Endothelial cell of hepatic sinusoid (primary cell): ENCODE measurements around the gene CIZ1.

Experiments used
- in situ Hi-C: cut with HindIII; loops from 2 replicates; pipeline ENCODE4 v1.10.0; 2017; ENCODE audit warnings: low sequenced_read_pairs

Gene CIZ1

DNA sequence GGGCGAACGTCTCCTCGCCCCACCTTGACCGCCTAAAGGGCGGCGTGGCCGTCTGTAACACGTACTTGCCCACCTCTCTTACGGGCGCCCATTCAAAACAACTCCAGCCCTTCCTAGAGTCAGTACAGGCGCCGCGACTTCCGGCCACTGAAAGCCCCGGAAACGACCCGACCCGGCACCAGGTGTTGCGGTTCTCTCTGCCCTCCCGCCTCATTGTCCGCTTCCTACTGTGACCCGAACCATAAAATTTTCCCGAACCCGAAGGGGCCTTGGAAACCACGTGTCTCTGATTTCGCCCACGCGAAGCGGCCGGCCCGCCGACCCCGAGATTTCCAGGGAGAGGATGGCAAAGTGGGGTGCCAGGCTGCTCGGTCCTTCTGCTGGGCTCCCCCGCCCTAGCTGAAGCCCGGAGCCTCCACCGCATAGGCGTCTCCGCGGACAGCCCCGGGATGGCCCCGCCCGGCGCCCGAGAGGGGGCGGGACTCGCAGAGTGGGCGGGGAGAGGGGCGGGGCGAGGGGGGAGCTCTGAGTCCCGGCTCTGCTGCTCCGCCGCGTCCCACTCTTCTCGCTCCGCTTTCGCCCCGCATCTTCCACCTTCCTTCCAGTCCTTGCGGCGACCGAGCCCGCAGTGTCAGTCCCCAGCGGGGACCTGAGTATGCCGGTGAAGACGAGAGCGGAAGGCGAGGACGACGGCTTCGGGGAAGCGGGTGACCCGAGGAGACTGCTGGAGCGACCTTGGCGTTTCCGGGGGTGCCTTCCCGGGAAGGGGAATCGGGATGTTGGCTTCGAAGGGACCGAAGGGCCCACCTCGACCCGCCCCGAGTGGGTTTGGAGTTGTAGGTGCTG, 63.2 kb downstream of the CIZ1 start:
- in situ Hi-C loops, result no loop called here

DNA sequence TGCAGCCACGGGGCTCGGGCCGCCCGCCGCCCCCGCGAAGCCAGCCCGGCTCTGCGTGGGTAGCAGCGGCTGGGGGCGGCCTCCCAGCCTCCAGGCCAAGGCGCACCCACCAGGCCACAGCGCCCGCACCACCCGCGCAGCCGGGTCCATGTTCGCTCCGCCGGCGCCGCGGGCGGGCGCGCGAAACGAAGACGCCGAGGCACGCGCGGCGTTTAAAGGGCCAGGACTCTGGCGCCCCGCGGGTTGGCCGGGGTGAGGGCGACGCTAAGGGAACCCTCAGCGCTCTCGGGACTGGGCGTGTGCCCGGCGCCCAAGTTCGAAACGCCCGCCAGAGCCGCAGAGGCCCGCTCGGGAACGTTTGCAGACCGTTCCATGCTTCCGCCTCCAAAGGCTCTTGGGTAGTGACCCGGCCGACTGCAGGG, 63.8 kb downstream of the CIZ1 start, which contains the start of gene PTGES2:
Gene PTGES2 (minus strand): TSS at position 162 of the 422 bp plus-strand sequence. CDS start 12 bp downstream, at position 150.
- in situ Hi-C loops, result no loop called here

DNA sequence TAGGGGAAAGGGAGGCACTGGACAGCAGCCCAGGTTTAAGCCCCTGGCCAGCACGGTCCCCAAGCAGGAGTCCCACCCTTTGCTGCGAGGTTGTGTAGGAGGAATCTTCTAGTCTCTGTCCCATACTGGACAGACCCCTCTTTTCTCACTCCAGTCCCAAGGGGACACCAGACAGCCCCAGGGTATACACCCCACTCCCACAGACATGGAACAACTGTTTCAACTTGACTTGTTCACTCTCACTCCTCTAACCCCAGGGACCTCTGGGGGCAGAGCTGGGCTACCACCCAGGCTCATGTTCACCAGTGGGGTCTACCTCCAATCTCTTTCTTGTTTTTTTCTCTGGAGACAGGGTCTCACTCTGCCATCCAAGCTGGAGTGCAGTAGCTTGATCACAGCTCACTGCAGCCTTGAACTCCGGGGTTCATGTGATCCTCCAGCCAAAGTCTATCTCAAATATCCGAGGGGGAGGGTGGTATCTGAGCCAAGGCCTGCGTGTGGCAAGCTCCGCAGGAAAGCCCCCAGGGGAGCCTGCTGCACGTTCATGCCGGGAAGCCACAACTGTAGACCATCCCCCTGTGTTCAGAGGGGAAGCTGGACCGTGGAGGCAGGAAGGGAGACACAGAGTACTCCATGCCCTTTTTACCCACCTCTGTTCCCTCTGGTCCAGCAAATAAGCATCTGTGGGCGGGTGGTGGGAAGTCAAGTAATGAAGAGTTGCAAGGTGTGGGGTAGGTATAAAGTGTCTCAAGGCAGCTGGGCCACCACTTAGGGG, 65.6 kb downstream of the CIZ1 start:
- in situ Hi-C loops, result no loop called here

DNA sequence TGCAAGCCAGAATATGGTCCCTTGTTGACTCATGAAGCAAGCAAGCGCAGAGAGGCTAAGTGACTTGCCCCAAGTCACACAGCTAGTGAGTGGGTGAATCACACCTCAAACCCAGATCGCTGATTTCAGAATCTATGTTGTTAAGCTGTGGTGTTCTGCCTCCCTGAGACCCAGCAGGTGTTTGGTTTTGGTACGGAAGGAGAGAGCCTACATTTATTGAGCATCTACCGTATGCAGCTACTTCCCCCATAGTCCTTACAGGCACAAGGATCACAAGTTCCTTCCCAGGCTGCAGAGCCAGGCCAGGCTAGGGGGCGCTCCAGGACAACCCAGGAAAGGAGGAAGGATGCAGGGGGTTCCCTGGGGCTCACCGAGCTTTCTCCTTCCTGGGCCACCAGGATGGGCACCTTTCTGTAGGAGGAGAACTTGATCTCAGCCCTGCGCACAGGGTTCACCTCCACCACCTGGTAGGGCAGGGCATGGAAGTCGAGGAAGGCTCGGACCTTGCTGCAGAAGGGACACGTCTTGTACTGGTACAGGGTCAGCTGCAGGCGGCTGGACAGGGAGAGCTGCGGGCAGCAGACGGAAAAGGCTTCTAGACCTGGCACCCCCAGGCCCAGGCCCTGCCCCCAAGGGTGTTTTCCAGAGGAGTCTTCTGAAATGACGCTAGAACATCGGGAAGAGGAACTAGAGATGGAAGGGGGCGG, 66.3 kb downstream of the CIZ1 start:
- in situ Hi-C loops, result no loop called here

DNA sequence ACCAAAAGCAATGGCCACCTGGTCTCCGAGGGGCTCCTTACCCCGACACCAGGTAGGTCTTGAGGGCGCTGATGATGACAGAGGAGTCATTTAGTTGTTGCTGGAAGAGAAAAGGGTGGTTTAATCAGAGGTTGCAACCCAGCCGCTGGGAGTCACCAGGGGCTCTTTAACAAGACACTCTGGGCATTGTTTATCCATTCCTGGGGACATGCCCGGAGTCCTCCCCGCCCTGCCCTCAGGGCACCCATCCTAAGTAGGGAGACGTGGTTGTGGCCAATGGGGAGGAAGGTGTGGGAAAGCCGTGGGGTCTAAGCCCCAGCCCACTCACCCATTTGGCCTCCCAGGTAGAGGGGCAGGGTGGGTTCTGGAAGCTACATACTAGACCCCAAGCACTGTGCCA, 66.9 kb downstream of the CIZ1 start:
- in situ Hi-C loops, result no loop called here

DNA sequence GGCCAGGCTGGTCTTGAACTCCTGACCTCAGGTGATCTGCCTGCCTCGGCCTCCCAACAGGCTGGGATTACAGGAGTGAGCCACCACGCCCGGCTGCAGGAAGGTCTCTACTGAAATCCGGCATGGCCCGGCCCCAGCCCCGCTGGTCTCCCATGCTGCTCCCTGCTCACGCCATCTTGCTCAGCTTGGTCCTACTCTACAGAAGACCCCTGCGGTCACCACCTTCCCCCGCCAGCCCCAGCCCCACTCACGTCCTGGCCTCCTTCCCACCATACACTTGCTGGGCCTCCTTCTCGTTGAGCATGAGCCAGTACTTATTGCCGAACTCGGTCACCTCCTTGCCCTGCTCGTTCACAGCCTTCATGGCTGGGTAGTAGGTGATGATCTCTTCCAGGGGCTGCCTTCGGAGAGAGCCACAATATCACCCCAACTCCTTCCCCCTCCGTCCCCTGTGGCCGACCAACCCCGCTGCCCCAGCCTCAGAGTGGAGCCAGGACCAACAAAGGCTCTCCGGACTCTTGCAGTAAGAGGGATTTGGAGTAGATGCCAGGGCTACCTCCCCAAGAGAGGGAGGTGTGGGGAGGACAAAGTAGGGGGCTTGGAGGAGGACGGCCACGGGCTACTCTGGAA, 67.8 kb downstream of the CIZ1 start:
- in situ Hi-C loops, result no loop called here

DNA sequence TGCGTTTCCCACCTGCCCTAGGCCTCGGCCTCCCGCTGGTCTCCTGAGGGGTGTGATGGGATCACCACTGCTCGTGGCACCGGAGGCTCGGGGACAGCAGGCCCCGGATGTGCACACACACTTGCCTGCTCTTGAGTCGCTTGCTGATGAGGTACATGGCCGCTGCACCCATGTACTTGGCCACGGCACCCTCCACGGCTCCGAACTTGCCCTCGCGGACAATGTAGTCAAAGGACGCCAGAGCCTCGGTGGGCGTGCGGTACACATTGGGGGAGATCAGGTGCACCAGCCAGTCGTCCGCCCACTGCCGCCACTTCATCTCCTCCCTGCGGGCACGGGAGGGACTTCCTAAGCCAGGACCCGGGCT, 68.6 kb downstream of the CIZ1 start:
- in situ Hi-C loops, result no loop called here

DNA sequence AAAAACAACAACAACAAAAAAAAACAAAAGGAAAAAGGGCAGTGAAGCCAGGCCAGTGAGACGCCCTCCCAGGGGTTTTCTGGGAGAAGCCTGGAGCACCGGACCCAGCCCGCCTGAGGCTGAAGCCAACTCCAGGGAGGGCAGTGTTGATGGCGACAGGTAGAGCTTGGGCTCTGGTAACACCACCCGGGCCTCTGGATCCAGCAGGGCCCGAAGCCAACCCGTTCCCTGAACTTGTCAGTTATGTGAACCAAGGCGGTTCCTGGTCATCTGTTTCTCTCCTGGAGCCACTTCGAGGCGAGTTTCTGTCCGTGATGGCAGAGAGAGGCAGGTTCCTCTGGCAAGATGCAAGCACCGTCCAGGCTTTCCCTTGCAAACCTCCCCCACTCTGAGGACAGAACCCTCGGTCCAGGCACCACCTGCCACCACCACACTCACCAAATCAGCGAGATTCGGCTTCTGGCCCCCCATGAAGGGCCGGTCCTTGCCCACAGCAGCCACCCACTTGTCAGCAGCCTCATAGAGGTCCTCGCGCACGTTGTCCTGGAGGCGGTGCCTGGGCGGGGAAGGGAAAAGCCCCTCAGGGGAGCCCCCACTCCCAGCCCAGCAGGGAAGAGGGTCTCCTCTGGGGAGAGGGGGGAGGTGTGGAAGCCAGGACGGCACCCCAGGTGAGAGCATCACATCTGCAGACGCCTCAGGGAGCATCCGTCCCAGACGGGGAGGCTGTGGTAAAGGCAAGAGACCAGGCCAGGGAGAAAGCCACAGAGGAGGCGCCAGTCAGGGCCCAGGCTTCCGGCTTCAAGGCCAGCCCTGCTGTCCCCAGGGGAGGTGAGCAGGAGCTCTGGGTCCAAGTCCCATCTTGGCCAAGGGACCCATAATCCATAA, 69.2 kb downstream of the CIZ1 start:
- in situ Hi-C loops, result no loop called here

DNA sequence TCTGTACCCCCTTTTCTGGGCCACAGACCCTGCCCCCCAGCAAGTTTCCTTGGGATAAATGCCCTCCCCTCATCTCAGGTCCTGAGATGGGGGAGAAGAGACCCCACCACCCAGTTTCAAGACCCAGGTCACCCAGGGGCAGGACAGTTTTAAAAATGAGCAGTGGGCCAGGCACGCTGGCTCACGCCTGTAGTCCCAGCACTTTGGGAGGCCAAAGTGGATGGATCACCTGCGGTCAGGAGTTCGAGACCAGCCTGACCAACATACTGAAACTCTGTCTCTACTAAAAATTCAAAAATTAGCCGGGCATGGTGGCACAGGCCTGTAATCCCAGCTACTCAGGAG, 69.9 kb downstream of the CIZ1 start:
- in situ Hi-C loops, result no loop called here

DNA sequence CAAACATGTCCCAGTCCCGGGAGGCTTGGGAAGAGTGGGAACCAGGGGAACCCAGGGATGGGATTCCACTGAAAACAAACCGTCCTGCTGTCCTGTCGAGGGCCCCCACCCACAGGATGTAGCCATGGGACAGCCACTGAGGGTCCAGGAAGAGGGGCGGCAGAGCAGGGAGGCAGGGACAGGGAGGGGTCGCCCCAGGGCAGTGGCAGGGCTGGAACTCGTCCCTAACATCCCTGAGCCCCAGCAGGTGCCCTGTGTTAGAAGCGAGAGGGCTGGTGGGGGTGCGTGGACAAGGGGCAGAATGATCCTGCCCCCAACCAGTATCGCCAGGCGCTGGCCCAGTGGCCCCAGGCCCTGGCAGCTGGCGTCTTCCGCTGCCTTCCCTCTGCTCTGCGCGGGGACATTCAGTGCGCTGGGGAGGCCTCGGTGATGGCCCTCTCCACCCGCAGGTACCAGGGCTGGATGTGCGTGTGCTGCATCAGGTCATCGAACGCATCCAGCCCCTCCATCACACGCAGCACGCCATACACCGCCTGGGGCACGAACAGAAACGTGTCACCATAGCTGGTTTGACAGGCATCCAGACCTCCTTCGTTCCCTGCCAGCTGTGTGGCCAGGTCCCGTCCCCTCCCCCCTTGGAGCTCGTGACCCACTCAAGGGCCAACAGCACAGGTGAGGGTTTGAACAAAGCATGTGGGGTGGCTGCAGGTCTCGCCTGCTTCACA, 70.5 kb downstream of the CIZ1 start:
- in situ Hi-C loops, result no loop called here

DNA sequence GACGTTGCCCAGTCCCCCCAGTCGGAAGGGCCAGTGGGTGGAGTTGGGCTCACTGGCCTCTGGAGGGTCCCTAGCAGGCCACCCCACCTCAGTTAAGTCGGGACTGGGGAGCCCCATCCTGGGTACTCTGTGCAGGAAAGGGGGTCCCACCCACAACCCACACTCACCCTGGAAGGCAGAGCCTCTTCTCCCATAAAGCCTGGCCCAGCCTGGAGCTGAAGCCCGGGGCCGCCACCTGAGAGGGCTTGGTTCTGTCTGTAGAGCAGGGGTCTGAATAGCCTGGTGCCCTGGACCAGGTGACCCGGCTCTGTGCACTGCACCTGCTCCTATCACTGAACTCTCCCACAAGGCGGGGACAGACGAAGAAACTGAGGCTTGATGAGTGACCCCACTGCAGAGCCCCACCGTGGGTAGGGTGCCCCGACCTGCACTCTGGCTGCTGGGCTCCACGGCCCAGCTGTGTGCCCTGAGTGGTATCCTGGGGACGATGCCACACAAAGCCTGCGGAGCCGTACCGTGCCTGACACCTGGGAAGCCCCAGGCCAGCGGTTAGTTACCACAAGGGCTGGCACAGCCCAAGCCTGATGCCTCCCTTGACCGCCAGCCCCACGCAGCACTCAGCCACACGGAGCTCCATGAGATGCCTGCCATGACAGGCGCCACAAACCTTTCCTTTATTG, 71.2 kb downstream of the CIZ1 start:
- in situ Hi-C loops, result no loop called here

DNA sequence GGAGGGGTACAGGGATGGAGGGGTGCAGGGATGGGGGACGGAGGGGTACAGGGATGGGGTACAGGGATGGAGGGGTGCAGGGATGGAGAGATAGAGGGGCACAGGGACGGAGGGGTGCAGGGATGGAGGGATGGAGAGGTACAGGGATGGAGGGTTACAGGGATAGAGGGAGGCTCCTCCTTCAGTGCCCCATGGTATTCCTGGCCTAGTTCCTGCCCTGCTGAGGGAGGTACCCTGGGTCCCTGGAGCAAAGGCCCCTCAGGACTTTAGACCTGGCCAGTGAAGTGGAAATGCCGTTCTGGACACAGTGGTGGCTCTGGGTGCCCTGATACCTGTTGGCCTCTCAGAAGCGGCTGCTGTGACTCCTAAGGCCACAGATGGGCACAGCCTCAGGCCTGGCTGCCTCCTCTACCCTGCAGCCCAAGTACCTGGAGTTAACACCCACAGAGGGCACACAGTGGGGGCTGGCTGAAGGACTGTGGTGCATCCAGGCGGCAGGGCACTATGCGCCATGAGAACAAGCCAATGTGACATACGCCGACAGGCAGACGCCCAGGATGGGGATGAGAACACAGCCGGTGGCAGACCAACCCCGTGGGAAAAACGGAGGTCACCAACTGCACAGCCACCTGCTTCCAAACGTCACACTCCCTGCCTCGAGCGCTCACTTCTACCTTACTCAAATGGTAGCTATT, 72.3 kb downstream of the CIZ1 start:
- in situ Hi-C loops, result no loop called here

DNA sequence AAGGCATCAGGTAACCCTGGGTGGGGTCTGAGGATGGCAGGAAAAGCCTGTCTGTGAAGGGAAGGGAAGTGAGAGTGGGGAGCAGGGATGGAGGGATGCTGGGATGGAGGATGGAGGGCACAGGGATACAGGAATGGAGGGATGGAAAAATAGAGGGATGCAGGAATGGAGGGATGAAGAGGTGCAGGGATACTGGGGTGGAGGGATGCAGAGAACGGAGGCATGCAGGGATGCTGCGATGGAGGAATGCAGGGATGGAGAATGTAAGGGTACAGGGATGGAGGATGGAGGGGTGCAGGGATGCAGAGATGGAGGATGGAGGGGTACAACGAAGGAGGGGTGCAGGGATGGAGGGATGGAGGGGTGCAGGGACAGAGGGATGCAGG, 72.9 kb downstream of the CIZ1 start:
- in situ Hi-C loops, result no loop called here

DNA sequence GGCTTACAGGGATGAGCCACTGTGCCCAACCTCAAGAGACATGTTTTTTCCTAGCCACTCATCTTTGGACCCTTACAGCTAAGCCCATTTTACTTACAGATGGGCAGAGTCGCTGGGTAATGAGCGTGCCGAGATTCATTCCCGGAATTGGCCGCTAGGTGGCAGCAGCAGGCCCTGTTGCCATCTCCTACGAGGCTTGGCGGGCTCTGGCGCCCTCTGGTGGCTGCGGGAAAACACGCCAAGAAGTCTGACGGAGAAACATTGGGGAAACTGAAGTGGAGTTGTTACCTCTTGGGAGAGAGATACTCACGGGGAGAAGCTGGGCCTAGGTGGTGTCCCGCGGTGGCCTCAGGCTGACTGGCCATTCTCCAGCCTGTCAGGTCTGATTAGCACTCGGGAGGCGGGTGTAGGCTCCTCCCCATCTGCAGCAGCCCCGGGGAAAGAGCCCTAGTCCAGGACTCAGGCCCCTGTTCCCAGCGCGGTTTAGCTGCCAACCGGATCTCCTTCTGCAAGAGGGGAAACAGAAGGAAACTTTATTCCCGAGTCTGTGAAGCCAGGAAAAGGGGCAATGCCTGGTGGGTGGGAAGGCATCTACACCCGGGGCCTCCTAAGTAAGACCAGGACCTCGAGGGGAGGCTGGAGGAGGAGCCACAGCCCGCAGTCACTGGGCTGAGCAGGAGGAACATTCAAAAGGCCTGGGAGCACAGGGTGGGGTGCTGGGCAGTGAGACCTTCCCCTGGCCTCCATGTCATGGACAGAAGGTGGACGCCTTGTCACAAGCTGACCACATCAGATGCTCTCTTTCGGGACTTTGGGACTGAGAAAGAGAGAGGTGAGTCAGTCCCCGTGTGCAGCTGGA, 73.5 kb downstream of the CIZ1 start:
- in situ Hi-C loops, result no loop called here

DNA sequence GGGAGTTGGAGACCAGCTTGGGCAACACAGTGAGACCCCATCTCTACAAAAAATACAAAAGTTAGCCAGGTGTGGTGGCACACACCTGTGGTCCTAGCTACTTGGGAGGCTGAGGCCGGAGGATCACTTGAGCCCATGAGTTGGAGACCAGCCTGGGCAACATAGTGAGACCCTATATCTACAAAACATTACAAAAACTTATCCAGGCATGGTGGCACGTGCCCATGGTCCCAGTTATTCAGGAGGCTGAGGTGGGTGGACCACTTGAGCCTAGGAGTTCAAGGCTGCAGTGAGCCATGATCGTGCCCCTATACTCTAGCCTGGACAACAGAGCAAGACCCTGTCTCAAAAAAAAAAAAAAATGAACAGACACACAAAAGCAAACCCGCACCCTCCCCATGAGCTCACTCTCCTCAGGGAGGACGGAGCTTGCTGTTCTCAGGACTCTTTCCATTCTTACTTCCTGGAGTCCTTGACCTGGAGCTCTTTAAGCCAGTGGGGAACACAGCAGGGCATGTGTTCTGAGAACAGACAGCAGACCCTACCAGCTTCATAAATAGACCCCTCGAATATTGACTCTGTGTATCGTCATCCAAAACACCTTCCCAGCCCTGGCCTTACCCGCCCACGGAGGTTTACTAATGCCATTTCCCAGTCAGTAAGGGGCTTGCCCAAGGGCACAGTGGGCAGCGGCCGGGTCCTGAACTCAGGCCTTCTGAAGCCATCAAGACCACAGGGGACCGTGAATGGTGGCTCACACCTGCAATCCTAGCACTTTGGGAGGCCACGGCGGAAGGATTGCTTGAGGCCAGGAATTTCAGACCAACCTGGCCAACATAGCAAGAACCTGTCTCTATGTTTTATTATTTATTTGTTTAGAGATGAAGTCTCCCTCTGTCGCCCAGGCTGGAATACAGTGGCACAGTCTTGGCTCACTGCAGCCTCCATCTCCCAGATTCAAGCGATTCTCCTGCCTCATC, 75.0 kb downstream of the CIZ1 start:
- in situ Hi-C loops, result no loop called here
